Sigmoid colon (tissue), 4 donors: ENCODE data around the gene PRKCZ.

Source experiments
- CTCF ChIP-seq, 4 experiments: fragments of 450-650 bp in 3 of 4; fragments of 200-600 bp in 1 of 4; IDR thresholded peaks; one replicate each; pipeline ENCODE4 v1.5.1; 2016 to 2019; ENCODE audit warnings: antibody characterized with exemption in 4 of 4, mild to moderate bottlenecking in 3 of 4, moderate library complexity in 2 of 4
- EP300 ChIP-seq, 4 donors: sonication (generic); formaldehyde crosslinking; IDR thresholded peaks; one replicate each; pipeline ENCODE4 v1.6.1; 2017; ENCODE audit warnings: antibody characterized with exemption in 4 of 4
- POLR2A ChIP-seq, 2 donors: fragments of 450-650 bp; IDR thresholded peaks; one replicate each; pipeline ENCODE4 v1.6.1; 2016; ENCODE audit warnings: antibody characterized with exemption in 2 of 2, mild to moderate bottlenecking in 2 of 2, moderate library complexity in 2 of 2
- POLR2AphosphoS5 ChIP-seq, 4 donors: sonication (generic); formaldehyde crosslinking; IDR thresholded peaks; one replicate each; pipeline ENCODE4 v1.6.1; 2017; ENCODE audit warnings: antibody characterized with exemption in 4 of 4

- TF ChIP-seq CTCF (IDR thresholded peaks at IDR 0.05), result no peak
- TF ChIP-seq POLR2AphosphoS5 (IDR thresholded peaks at IDR 0.05), result no peak
- no peak for TF ChIP-seq POLR2A (IDR thresholded peaks at IDR 0.05)
- no peak for TF ChIP-seq EP300 (IDR thresholded peaks at IDR 0.05)
These were observed 162.0 kb downstream of the PRKCZ start for GRCh38 chr1:2212274-2212531.
